GM12878 (cell line): ENCODE measurements around the gene PDZD8.

ENCODE experiments used
- BHLHE40 ChIP-seq, 2 experiments: fragments of 450-650 bp in 1 of 2; IDR thresholded peaks; 2 replicates each; pipeline ENCODE4 v1.6.1; 2011 to 2017; ENCODE audit warnings: low read depth in 2 of 2, borderline replicate concordance in 1 of 2, improper control_type of control experiment in 1 of 2, low read length in 1 of 2, mild to moderate bottlenecking in 1 of 2
- EZH2 ChIP-seq: IDR thresholded peaks from 2 replicates; pipeline ENCODE4 v1.6.1; 2012; ENCODE audit warnings: low read depth, mild to moderate bottlenecking, control low read depth, inconsistent platforms, low read length, borderline replicate concordance; ENCODE audit not compliant: control insufficient read depth
- POLR2A ChIP-seq: IDR thresholded peaks from 2 replicates; pipeline ENCODE4 v1.6.1; 2011; ENCODE audit warnings: low read depth, mild to moderate bottlenecking, low read length
- POLR2AphosphoS2 ChIP-seq: IDR thresholded peaks from 2 replicates; pipeline ENCODE4 v1.6.1; 2011; ENCODE audit warnings: low read depth, mild to moderate bottlenecking, low read length, improper control_type of control experiment, moderate library complexity
- SIN3A ChIP-seq: IDR thresholded peaks from 2 replicates; pipeline ENCODE4 v1.6.1; 2012; ENCODE audit warnings: low read depth, low read length, improper control_type of control experiment
- YY1 ChIP-seq: IDR thresholded peaks from 2 replicates; pipeline ENCODE4 v1.6.1; 2011; ENCODE audit warnings: low read depth, mild to moderate bottlenecking, low read length

GRCh38 chr10:117324367-117324766 is 50.9 kb downstream of the PDZD8 start:
- no peak for TF ChIP-seq POLR2AphosphoS2
- no peak for TF ChIP-seq POLR2A
- no peak for TF ChIP-seq EZH2
- TF ChIP-seq YY1: no peak
- no peak for TF ChIP-seq SIN3A
- no peak for TF ChIP-seq BHLHE40 (IDR thresholded peaks at IDR 0.05; ENCODE audit: borderline replicate concordance in 1 of 2, low read depth in 2 of 2, low read length in 1 of 2)
